Stomach (tissue), 4 donors: ENCODE results near the gene STK4.

Experiments used
- EP300 ChIP-seq: sonication (generic); formaldehyde crosslinking; IDR thresholded peaks from one replicate; pipeline ENCODE4 v1.6.1; 2017; ENCODE audit warnings: antibody characterized with exemption
- POLR2A ChIP-seq, 4 donors: fragments of 450-650 bp; IDR thresholded peaks; one replicate each; pipeline ENCODE4 v1.6.1; 2016; ENCODE audit warnings: antibody characterized with exemption in 4 of 4, control low read depth in 2 of 4, mild to moderate bottlenecking in 1 of 4, moderate library complexity in 1 of 4
- TF ChIP-seq, protein P1 (sequence below), 7 experiments: fragments of 450-650 bp in 4 of 7; fragments of 200-600 bp in 3 of 7; sonication (generic) in 3 of 7; IDR thresholded peaks; one replicate each; pipeline ENCODE4 v1.5.1; 2016 to 2019; ENCODE audit warnings: antibody characterized with exemption in 7 of 7, control low read depth in 2 of 7, mild to moderate bottlenecking in 1 of 7

DNA sequence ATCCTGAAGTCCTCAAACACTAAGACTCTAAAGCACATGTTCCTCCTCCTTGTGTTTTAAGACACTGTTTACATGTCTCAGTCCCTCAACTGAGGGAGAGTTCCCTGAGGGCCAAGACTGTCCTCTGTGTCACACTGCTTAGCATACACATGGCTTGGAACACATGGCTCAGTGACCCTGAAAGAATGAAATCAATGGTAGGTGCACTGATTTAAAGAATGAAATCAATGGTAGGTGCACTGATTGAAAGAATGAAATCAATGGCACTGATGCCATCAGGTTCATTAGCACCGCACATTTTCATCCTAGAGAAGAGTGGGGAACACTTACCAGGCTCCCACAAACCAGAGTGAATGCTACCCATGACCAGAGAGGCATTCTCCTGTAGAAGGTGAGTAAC lies 15.9 kb upstream of the STK4 start:
- TF ChIP-seq, protein P1, sequence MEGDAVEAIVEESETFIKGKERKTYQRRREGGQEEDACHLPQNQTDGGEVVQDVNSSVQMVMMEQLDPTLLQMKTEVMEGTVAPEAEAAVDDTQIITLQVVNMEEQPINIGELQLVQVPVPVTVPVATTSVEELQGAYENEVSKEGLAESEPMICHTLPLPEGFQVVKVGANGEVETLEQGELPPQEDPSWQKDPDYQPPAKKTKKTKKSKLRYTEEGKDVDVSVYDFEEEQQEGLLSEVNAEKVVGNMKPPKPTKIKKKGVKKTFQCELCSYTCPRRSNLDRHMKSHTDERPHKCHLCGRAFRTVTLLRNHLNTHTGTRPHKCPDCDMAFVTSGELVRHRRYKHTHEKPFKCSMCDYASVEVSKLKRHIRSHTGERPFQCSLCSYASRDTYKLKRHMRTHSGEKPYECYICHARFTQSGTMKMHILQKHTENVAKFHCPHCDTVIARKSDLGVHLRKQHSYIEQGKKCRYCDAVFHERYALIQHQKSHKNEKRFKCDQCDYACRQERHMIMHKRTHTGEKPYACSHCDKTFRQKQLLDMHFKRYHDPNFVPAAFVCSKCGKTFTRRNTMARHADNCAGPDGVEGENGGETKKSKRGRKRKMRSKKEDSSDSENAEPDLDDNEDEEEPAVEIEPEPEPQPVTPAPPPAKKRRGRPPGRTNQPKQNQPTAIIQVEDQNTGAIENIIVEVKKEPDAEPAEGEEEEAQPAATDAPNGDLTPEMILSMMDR (IDR thresholded peaks at IDR 0.05), result no peak
- TF ChIP-seq POLR2A (IDR thresholded peaks at IDR 0.05) (no peak), EP300 (no peak)
